Activated naive CD4-positive, alpha-beta T cell (primary cell): ENCODE results near the gene PHF21B.
A peak's percentile ranks its signal among the peaks of the same experiment; 100 is the strongest.

ENCODE experiments used
- DNase-seq, 4 experiments: peaks; one replicate each; lab custom pipeline; 2025; lab: John Stamatoyannopoulos, UW

The PHF21B gene

GRCh38 chr22:45014654-45015053 is 4.8 kb upstream of the PHF21B start:
- no peak for DNase-seq

- DNase-seq, result no peak
These were observed 3.3 kb upstream of the PHF21B start for GRCh38 chr22:45013138-45013537.

GRCh38 chr22:45010532-45010900 is 711 bp upstream of the PHF21B start:
- DNase-seq, result no peak

- DNase-seq, result no peak
These were observed 827 bp downstream of the PHF21B start for GRCh38 chr22:45008751-45009605.

- no peak for DNase-seq
These were observed 1.6 kb downstream of the PHF21B start for GRCh38 chr22:45008186-45008681.

- peak in 1 of 4 experiments; percentile 5 for DNase-seq
These were observed 2.2 kb downstream of the PHF21B start for GRCh38 chr22:45007391-45008185.

- no peak for DNase-seq
These were observed 2.8 kb downstream of the PHF21B start for GRCh38 chr22:45006964-45007390.

GRCh38 chr22:45006111-45006963 is 3.5 kb downstream of the PHF21B start:
- DNase-seq, result no peak

- DNase-seq, result no peak
These were observed 8.2 kb downstream of the PHF21B start for GRCh38 chr22:45001653-45002052.

- no peak for DNase-seq
These were observed 9.5 kb downstream of the PHF21B start for GRCh38 chr22:45000330-45000729.

GRCh38 chr22:44999687-45000086 is 10.1 kb downstream of the PHF21B start:
- no peak for DNase-seq

GRCh38 chr22:44999231-44999630 is 10.6 kb downstream of the PHF21B start:
- DNase-seq, result no peak

- no peak for DNase-seq
These were observed 11.5 kb downstream of the PHF21B start for GRCh38 chr22:44998296-44998695.

- no peak for DNase-seq
These were observed 12.7 kb downstream of the PHF21B start for GRCh38 chr22:44997060-44997459.

GRCh38 chr22:44996648-44997047 is 13.2 kb downstream of the PHF21B start:
- no peak for DNase-seq

- DNase-seq, result no peak
These were observed 13.7 kb downstream of the PHF21B start for GRCh38 chr22:44996120-44996519.

GRCh38 chr22:44995715-44996114 is 14.1 kb downstream of the PHF21B start:
- no peak for DNase-seq

- no peak for DNase-seq
These were observed 14.7 kb downstream of the PHF21B start for GRCh38 chr22:44995105-44995514.

GRCh38 chr22:44994399-44995104 is 15.3 kb downstream of the PHF21B start:
- no peak for DNase-seq

- DNase-seq, result no peak
These were observed 17.6 kb downstream of the PHF21B start for GRCh38 chr22:44992166-44992565.

GRCh38 chr22:44991218-44991617 is 18.6 kb downstream of the PHF21B start:
- DNase-seq, result no peak
